Upper lobe of right lung (tissue), 1 donor: ENCODE measurements around the gene MXRA8. TPM values are rescaled to one million over a fixed set of nuclear protein-coding genes. Genes with fewer than 3 reads are reported as not detected.

Source experiments
- ATAC-seq: fragments of 200-7000 bp; cut with Tn5 transposase; one replicate; pipeline ENCODE4 v1.9.1; 2020; ENCODE audit warnings: mild to moderate bottlenecking, moderate library complexity
- DNase-seq: peaks from one replicate; pipeline ENCODE4 v3.0.0-alpha.2; 2020
- H3K27ac ChIP-seq: fragments of 200-600 bp; one replicate; pipeline ENCODE4 v1.8.0; 2022
- H3K27me3 ChIP-seq: fragments of 200-600 bp; one replicate; pipeline ENCODE4 v1.8.0; 2022; ENCODE audit warnings: mild to moderate bottlenecking
- H3K36me3 ChIP-seq: fragments of 200-600 bp; one replicate; pipeline ENCODE4 v1.8.0; 2022
- H3K4me1 ChIP-seq: fragments of 200-600 bp; one replicate; pipeline ENCODE4 v1.8.0; 2022
- H3K4me3 ChIP-seq: fragments of 200-600 bp; one replicate; pipeline ENCODE4 v1.8.0; 2022; ENCODE audit warnings: mild to moderate bottlenecking
- H3K9me3 ChIP-seq: fragments of 200-600 bp; one replicate; pipeline ENCODE4 v1.8.0; 2022
- CTCF ChIP-seq: fragments of 200-600 bp; IDR thresholded peaks from one replicate; pipeline ENCODE4 v1.8.0; 2022; ENCODE audit warnings: antibody characterized with exemption
- intact Hi-C: fragments of 100-400 bp; cut with DNase I; formaldehyde crosslinking; loops from one replicate; pipeline ENCODE4 v1.11.0; 2022
- total RNA-seq: library from RNA; stranded (reverse); fragmentation: NEBNext Ultra II Directional; extraction: Animal tissue kit (Norgen Biotek cat#: 25700); gene quantifications from one replicate; pipeline ENCODE4 v1.2.1, GENCODE V29; 2021
- donor health status: DM: no; HTN: yes; CAD: no; lungs with severe emphysema.

The MXRA8 gene
- total RNA-seq, 1 donor from 2014 or later: 66.3 TPM

GRCh38 chr1:1326075-1326605, 32.2 kb downstream of the MXRA8 start:
- intact Hi-C loops: no loop called here
- Histone ChIP-seq H3K4me1 (peaks cover 27% of the 10 kb centered on the region), H3K9me3 (no peaks in the 10 kb centered on the region), H3K27ac (no peak overlapping the region), H3K4me3 (peak overlapping the region; percentile 98), H3K27me3 (no peaks in the 10 kb centered on the region), H3K36me3 (peaks cover 17% of the 10 kb centered on the region)
- no peak for TF ChIP-seq CTCF
- DNase-seq (no peak), ATAC-seq (no peak)

- Histone ChIP-seq H3K4me1 (peaks cover 27% of the 10 kb centered on the region), H3K27me3 (no peaks in the 10 kb centered on the region), H3K36me3 (peaks cover 17% of the 10 kb centered on the region), H3K4me3 (peak overlapping the region; percentile 98), H3K9me3 (no peaks in the 10 kb centered on the region), H3K27ac (peak overlapping the region; percentile 91)
- no peak for ATAC-seq
- no peak for DNase-seq
- intact Hi-C loops: no loop called here
- no peak for TF ChIP-seq CTCF
Measured at GRCh38 chr1:1325288-1326074, 32.9 kb downstream of the MXRA8 start.

- Histone ChIP-seq H3K36me3 (peaks cover 21% of the 10 kb centered on the region), H3K27ac (peak within 1 kb of the TSS; percentile 91)
Measured at GRCh38 chr1:1324524-1325287, 33.6 kb downstream of the MXRA8 start, which contains the start of the genes CPTP and INTS11. Gene CPTP (plus strand): TSS chr1:1324802. CDS start chr1:1326911, 2,109 bp downstream. Gene INTS11 (minus strand): TSS chr1:1324660. CDS start chr1:1324608, 52 bp downstream.

GRCh38 chr1:1324084-1324523, 34.3 kb downstream of the MXRA8 start:
- Histone ChIP-seq H3K27ac (peak overlapping the region; percentile 91), H3K4me1 (peaks cover 27% of the 10 kb centered on the region), H3K36me3 (peaks cover 25% of the 10 kb centered on the region), H3K4me3 (peak overlapping the region; percentile 98), H3K27me3 (no peaks in the 10 kb centered on the region), H3K9me3 (no peaks in the 10 kb centered on the region)
- DNase-seq: no peak
- TF ChIP-seq CTCF: no peak
- ATAC-seq: no peak
- intact Hi-C loops: no loop called here

More at GRCh38 chr1:1324524-1325287, 33.6 kb downstream of the MXRA8 start, which contains the start of the genes CPTP and INTS11:
- DNase-seq: peak; percentile 97
- Histone ChIP-seq H3K4me1 (peaks cover 27% of the 10 kb centered on the region), H3K27me3 (no peaks in the 10 kb centered on the region), H3K9me3 (no peaks in the 10 kb centered on the region), H3K4me3 (peak within 1 kb of the TSS; percentile 98)
- intact Hi-C loops: no loop called here
- no peak for TF ChIP-seq CTCF
- ATAC-seq: peak; percentile 92

GRCh38 chr1:1322952-1323351, 35.4 kb downstream of the MXRA8 start:
- no peak for TF ChIP-seq CTCF
- no peak overlapping the region for H3K27ac ChIP-seq
- intact Hi-C loops: no loop called here
- DNase-seq: no peak
- H3K27me3 ChIP-seq: no peaks in the 10 kb centered on the region
- H3K4me1 ChIP-seq: peaks cover 27% of the 10 kb centered on the region
- ATAC-seq: no peak
- no peak overlapping the region for H3K4me3 ChIP-seq
- peaks cover 22% of the 10 kb centered on the region for H3K36me3 ChIP-seq
- H3K9me3 ChIP-seq: no peaks in the 10 kb centered on the region
